Measurements from ENCODE around the gene CTTN. TPM values are rescaled to one million over a fixed set of nuclear protein-coding genes. Genes with fewer than 3 reads are reported as not detected.

The CTTN gene
- total and polyA plus RNA-seq, 3 donors from 2014 or later: 136 to 377 (median 354) TPM

DNA sequence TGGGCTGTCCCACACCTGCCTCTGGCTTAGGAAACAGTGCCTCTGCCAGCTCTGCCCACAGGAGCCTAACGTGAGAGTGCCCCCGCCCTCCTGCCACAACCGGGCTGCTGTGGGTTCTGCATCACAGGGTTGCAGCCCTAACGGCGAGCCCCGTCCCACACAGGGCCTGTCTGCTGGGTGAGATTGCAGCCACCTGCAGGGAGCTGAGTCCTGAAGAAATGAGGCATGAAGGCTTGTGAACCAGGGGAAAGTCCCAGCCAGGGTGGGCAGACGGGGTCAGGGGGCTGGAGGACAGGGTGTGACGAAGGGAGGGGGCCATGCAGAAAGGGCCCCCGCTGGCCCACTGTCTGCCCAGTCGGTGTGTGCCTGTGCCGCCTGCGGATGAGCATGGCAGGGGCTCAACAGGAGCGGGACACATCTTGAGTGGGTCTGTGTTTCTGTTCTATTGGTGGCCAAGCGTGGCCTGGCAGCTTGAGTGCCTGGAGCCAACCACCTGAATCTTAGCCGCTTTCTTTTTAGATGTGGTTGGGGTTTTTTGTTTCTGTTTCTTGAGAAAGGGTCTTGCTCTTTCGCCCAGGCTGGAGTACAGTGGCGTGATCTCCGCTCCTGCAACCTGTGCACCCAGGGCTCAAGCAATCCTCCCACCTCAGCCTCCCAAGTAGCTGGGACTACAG lies 38.9 kb downstream of the CTTN start:
- Histone ChIP-seq H3K4me1 (no peaks in the 10 kb centered on the region), H3K4me3 (no peak overlapping the region), H3K27me3 (no peaks in the 10 kb centered on the region), H3K36me3 (ENCODE audit: low read depth, missing control alignments) (no peaks in the 10 kb centered on the region), H3K27ac (no peak overlapping the region), H3K9me3 (no peaks in the 10 kb centered on the region)
- 84 to 90% methylated on average over 14 to 18 of the region's 18 CpGs for WGBS, 2 donors
- intact Hi-C loops (cut with DNase I; ENCODE audit: low total_unique reads): no loop called here
- no peak for DNase-seq
- TF ChIP-seq POLR2A (IDR thresholded peaks at IDR 0.05): no peak
- TF ChIP-seq, protein P1, sequence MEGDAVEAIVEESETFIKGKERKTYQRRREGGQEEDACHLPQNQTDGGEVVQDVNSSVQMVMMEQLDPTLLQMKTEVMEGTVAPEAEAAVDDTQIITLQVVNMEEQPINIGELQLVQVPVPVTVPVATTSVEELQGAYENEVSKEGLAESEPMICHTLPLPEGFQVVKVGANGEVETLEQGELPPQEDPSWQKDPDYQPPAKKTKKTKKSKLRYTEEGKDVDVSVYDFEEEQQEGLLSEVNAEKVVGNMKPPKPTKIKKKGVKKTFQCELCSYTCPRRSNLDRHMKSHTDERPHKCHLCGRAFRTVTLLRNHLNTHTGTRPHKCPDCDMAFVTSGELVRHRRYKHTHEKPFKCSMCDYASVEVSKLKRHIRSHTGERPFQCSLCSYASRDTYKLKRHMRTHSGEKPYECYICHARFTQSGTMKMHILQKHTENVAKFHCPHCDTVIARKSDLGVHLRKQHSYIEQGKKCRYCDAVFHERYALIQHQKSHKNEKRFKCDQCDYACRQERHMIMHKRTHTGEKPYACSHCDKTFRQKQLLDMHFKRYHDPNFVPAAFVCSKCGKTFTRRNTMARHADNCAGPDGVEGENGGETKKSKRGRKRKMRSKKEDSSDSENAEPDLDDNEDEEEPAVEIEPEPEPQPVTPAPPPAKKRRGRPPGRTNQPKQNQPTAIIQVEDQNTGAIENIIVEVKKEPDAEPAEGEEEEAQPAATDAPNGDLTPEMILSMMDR (IDR thresholded peaks at IDR 0.05): no peak

DNA sequence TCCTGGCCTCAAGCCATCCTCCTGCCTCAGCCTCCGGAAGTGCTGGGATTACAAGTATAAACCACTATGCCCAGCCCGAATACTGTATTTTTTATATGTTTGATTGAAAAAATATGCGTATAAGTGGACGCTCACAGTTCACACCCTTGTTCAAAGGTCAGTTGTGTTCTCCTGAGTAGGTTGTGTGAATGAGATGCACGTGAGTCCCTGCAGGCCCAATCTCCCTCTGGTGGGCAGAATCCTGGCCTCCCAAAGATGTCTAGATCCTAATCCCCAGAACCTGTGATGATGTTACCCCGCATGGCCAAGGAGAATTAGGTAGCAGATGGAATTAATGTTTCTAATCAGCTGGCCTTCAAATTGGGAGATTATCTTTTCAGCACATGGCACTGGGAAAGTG lies 41.9 kb downstream of the CTTN start:
- no peak overlapping the region for H3K27ac ChIP-seq
- H3K27me3 ChIP-seq: no peaks in the 10 kb centered on the region
- H3K4me3 ChIP-seq: no peak overlapping the region
- H3K4me1 ChIP-seq: no peaks in the 10 kb centered on the region
- no peak for DNase-seq
- H3K36me3 ChIP-seq (ENCODE audit: low read depth, missing control alignments): no peaks in the 10 kb centered on the region
- TF ChIP-seq, protein P1 (IDR thresholded peaks at IDR 0.05): no peak
- no peak for TF ChIP-seq POLR2A (IDR thresholded peaks at IDR 0.05)
- no peaks in the 10 kb centered on the region for H3K9me3 ChIP-seq
- intact Hi-C loops (cut with DNase I; ENCODE audit: low total_unique reads): no loop called here
- WGBS, 2 donors: 93% methylated on average over 6 of the region's 6 CpGs

DNA sequence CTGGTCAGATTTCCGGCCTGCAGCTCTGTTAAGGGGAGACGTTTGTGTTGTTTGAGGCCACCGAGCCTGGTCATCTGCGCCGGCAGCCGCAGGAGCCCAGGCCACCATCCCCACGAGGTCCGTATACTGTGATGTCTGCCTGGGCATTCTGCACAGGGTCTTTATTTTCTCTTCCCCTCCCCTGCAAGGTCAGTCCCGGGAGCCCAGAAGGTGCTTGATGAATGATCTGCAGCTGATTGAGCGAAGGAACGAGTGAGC lies 45.4 kb downstream of the CTTN start:
- Histone ChIP-seq H3K36me3 (ENCODE audit: low read depth, missing control alignments) (no peaks in the 10 kb centered on the region), H3K27me3 (no peaks in the 10 kb centered on the region), H3K27ac (no peak overlapping the region), H3K9me3 (no peaks in the 10 kb centered on the region), H3K4me3 (no peak overlapping the region), H3K4me1 (no peaks in the 10 kb centered on the region)
- intact Hi-C loops (cut with DNase I; ENCODE audit: low total_unique reads): no loop called here
- TF ChIP-seq, protein P1 (IDR thresholded peaks at IDR 0.05): no peak
- no peak for TF ChIP-seq POLR2A (IDR thresholded peaks at IDR 0.05)
- DNase-seq: no peak
- 50 to 82% methylated on average over 10 to 11 of the region's 11 CpGs for WGBS, 2 donors

DNA sequence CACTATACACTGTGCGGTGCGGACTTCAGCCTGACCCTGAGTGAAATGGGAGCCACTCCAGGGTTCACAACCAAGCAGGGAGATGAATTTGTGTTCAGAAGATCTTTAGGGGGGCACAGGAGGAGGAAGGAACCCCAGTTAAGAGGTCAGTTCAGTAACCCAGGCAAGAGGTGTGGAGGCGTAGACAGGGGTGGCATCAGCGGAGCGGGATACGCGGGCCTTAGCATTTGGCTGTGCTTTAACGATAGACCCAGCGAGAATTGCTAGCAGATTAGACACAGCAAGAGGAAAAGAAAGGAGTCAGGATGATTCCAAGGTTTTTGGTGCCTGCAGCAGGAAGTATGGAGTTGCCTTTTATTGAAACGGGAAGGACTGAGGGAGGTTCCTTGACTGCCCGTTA lies 46.8 kb downstream of the CTTN start:
- no peaks in the 10 kb centered on the region for H3K4me1 ChIP-seq
- H3K36me3 ChIP-seq (ENCODE audit: low read depth, missing control alignments): no peaks in the 10 kb centered on the region
- H3K9me3 ChIP-seq: no peaks in the 10 kb centered on the region
- intact Hi-C loops (cut with DNase I; ENCODE audit: low total_unique reads): no loop called here
- no peak overlapping the region for H3K27ac ChIP-seq
- H3K27me3 ChIP-seq: no peaks in the 10 kb centered on the region
- H3K4me3 ChIP-seq: no peak overlapping the region
- DNase-seq: no peak
- 84 to 91% methylated on average over 11 of the region's 11 CpGs for WGBS, 2 donors
- TF ChIP-seq, protein P1 (IDR thresholded peaks at IDR 0.05): no peak
- no peak for TF ChIP-seq POLR2A (IDR thresholded peaks at IDR 0.05)

DNA sequence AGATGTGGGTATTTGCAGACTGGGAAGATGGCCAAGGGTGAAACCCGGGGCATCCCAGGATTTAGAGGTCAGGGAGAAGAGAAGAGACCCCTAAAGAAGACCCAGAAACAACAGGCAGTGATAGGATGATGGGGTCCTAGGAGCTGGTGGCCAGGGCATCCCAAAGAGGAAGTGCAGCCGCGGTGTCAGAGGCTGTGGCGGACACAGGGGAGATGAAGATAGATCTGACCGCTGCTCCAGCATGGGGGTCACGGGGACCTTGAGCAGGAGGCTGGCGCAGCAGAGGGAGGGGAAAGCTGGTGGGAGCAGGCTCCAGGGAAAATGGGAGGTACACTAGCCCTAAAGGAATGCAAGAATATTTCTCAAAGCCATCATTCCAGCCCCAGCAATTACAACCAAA lies 47.3 kb downstream of the CTTN start:
- Histone ChIP-seq H3K9me3 (no peaks in the 10 kb centered on the region), H3K27ac (no peak overlapping the region), H3K27me3 (no peaks in the 10 kb centered on the region), H3K36me3 (ENCODE audit: low read depth, missing control alignments) (no peaks in the 10 kb centered on the region), H3K4me1 (no peaks in the 10 kb centered on the region), H3K4me3 (no peak overlapping the region)
- no peak for DNase-seq
- intact Hi-C loops (cut with DNase I; ENCODE audit: low total_unique reads): no loop called here
- TF ChIP-seq, protein P1 (IDR thresholded peaks at IDR 0.05): no peak
- TF ChIP-seq POLR2A (IDR thresholded peaks at IDR 0.05): no peak
- 75 to 83% methylated on average over 7 of the region's 7 CpGs for WGBS, 2 donors

All from testis (tissue), 3 donors.